NCI-H2029 (cell line): ENCODE measurements around the gene IKZF2.

ENCODE experiments used
- DNase-seq: peaks from one replicate; lab custom pipeline; 2025; lab: John Stamatoyannopoulos, UW

The IKZF2 gene

GRCh38 chr2:213151437-213152064 lies at the start of gene IKZF2:
IKZF2 (minus strand) TSS chr2:213151612; CDS start chr2:213148629, 2,983 bp downstream.
- DNase-seq, result peak; percentile 77

- DNase-seq, result no peak
Observed at GRCh38 chr2:213199871-213200270, 48.5 kb upstream of the IKZF2 start.

- no peak for DNase-seq
Observed at GRCh38 chr2:213189001-213189899, 37.8 kb upstream of the IKZF2 start.

GRCh38 chr2:213188533-213188867 lies 37.1 kb upstream of the IKZF2 start:
- DNase-seq, result no peak

- no peak for DNase-seq
Observed at GRCh38 chr2:213187833-213188532, 36.6 kb upstream of the IKZF2 start.

- no peak for DNase-seq
Observed at GRCh38 chr2:213187386-213187785, 36.0 kb upstream of the IKZF2 start.

GRCh38 chr2:213185147-213185822 lies 33.9 kb upstream of the IKZF2 start:
- no peak for DNase-seq

- DNase-seq, result no peak
Observed at GRCh38 chr2:213181712-213182111, 30.3 kb upstream of the IKZF2 start.

GRCh38 chr2:213177679-213178078 lies 26.3 kb upstream of the IKZF2 start:
- DNase-seq, result no peak

GRCh38 chr2:213175673-213176247 lies 24.3 kb upstream of the IKZF2 start:
- DNase-seq, result no peak

GRCh38 chr2:213172641-213173040 lies 21.2 kb upstream of the IKZF2 start:
- DNase-seq, result no peak

- no peak for DNase-seq
Observed at GRCh38 chr2:213171147-213171546, 19.7 kb upstream of the IKZF2 start.

GRCh38 chr2:213167271-213167930 lies 16.0 kb upstream of the IKZF2 start:
- DNase-seq, result no peak

- no peak for DNase-seq
Observed at GRCh38 chr2:213166109-213166508, 14.7 kb upstream of the IKZF2 start.

- DNase-seq, result no peak
Observed at GRCh38 chr2:213164263-213164662, 12.9 kb upstream of the IKZF2 start.

- DNase-seq, result no peak
Observed at GRCh38 chr2:213162516-213163118, 11.2 kb upstream of the IKZF2 start.

- no peak for DNase-seq
Observed at GRCh38 chr2:213161759-213162515, 10.5 kb upstream of the IKZF2 start.

GRCh38 chr2:213159768-213160167 lies 8.4 kb upstream of the IKZF2 start:
- DNase-seq, result no peak

GRCh38 chr2:213157242-213157641 lies 5.8 kb upstream of the IKZF2 start:
- DNase-seq, result no peak

- DNase-seq, result no peak
Observed at GRCh38 chr2:213156717-213157116, 5.3 kb upstream of the IKZF2 start.
